GM18499 (cell line): Measurements from ENCODE around the gene AKR1D1.
"Not testable (repeated sequence)": the region's sequence is repeated elsewhere in the genome, so short reads cannot be mapped to it uniquely, and the experiment has no call there.

Experiments
- ATAC-seq: cut with Tn5 transposase; IDR thresholded peaks from one replicate; pipeline ENCODE4 v1.9.1; 2021; ENCODE audit warnings: moderate number of reproducible peaks; ENCODE audit not compliant: insufficient read depth, unreplicated experiment

Gene AKR1D1

DNA sequence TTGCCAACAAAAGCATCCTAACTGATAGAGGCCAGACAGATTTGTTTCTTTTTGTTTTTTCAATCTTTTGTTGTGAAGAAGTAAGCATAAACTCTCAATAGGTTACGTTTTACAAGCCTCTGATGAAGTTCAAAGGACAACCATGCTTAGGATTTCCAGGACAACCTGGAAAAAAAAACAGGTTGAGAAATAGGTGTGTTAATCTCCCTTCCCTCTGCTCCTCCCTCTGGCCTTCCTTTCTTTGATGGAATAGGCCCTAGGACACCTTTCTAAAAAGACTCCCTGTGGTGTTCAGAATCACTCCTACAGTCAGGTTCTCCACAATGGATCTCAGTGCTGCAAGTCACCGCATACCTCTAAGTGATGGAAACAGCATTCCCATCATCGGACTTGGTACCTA lies at the start of gene AKR1D1:
AKR1D1 (plus strand) TSS at position 264 of the 400 bp plus-strand sequence; CDS start at position 324, 60 bp downstream.
- ATAC-seq, result no peak

- ATAC-seq, result no peak
These were observed 49.2 kb upstream of the AKR1D1 start for GRCh38 chr7:138027100-138027499.

- ATAC-seq, result no peak
These were observed 47.1 kb upstream of the AKR1D1 start for GRCh38 chr7:138029126-138029525.

DNA sequence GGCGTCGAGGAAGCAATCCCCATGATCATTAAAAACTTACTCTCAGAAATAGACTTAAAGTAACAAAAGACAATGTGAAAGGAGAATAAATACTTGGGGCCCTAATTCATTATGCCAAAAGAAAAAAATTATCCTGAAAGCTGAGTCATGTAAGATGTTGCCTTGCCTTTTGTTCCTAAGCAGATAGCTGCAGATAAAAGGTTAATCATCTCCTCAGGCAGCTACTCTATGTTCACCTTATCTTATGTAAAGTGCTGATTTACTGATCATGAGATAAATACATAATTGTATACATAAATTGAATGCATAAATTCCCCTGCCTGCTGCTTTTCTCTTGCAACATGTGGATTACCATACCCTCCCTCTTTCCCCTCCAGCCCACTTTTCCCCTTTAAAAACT lies 46.3 kb upstream of the AKR1D1 start:
- no peak for ATAC-seq

DNA sequence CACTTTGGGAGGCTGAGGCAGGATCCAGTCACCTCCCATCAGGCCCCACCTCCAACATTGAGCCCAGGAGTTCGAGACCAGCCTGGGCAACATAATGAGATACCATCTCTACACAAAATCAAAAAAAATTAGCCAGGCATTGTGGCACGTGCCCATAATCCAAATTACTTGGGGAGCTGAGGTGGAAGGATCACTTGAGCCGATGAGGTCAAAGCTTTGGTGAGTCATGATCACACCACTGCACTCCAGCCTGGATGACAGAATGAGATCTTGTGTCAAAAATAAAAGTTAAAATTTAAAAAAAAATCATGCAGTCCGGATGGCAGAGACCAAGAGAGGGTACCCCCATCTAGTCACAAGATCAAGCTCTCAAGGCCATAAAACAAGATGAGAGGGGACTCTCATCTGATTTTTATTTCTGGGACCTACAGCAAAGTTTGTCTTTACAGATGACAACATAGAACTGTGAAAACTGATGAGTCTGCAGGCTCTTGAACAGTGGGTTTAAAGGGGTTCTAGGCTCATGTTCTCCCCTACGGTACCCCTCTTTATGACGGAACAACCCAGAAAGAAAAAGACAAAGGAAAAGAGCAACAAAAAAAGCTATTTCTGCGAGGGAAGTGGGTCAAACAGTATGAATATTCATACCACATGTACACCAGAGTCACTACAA lies 45.4 kb upstream of the AKR1D1 start:
- no peak for ATAC-seq

DNA sequence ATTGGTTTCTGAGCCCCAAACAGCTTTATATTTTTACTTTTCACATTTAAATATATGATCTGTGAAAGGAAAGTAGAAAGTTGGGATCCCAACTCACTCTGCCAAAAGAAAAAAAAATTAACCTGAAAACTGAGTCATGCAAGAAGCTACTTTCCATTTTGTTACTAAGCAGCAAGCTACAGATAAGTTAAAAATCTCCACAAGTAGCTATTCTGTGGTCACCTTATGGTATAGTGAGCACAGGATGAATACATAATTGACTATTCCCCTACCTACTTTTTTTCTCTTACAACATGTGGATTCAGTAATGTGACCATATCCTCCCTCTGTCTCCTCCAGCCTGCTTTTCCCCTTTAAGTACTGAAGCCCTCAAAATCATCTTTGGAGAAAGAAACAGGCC lies 44.1 kb upstream of the AKR1D1 start:
- ATAC-seq, result peak; percentile 67

- no peak for ATAC-seq
These were observed 43.5 kb upstream of the AKR1D1 start for GRCh38 chr7:138032770-138033169.

DNA sequence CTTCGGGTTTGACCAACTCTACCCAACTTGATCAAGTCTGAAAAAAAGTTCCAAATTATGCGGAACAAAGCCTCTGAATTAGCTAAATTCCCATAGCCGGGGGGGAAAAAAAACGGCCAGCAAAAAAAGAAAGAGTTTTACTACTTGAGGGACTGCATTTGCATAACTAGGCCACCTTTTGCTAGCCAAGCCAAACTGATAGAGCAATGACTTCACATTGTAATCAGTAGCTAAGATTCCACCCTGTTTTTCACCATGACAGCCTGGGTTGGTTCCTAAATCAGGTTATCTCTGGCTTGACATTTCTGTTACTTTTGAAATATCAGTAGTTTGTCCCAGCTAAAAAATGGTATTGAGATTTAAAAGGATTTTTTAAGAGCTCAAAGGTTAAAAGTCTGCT lies 43.0 kb upstream of the AKR1D1 start:
- ATAC-seq, result no peak

DNA sequence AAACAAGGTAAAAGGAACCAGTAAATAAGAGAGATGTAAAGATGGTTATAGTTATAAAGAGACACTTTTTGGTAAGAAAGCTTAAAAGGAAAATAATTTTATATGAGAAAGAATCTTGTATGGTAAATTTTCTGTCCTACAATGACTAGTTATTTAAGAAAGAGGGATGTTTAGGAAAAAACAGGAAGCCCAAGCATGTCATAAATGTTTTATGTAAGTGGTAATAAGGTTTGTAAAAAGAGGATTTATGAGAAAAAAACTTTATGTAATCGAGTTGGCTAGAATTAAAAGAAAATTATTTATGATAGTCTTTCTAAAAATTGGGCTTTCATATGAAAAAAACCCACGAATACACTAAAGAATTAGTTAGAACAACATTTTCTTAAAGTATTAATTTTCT lies 40.1 kb upstream of the AKR1D1 start:
- ATAC-seq, result no peak

DNA sequence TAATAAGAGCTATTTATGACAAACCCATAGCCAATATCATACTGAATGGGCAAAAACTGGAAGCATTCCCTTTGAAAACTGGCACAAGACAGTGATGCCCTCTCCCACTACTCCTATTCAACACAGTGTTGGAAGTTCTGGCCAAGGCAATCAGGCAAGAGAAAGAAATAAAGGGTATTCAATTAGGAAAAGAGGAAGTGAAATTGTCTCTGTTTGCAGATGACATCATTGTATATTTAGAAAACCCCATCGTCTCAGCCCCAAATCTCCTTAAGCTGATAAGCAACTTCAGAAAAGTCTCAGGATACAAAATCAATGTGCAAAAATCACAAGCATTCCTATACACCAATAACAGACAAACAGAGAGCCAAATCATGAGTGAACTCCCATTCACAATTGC lies 36.2 kb upstream of the AKR1D1 start:
- ATAC-seq, result not testable (repeated sequence)

DNA sequence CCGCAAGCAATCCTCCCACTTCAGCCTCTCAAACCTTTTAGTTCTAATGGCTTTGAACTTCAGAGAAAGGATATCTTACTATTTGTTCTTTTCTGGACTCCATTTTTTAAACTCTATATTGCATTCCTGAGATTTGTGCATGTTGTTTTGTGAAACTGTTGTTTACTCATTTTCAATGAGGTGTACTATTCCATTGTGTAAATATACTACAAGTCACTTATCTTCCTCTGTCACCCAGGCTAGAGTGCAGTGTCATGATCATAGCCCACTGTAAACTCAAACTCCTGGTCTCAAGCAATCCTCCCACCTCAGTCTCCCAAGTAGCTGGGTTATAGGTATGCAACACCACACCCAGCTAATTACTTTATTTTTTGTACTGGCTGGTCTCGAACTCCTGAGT lies 31.4 kb upstream of the AKR1D1 start:
- no peak for ATAC-seq

DNA sequence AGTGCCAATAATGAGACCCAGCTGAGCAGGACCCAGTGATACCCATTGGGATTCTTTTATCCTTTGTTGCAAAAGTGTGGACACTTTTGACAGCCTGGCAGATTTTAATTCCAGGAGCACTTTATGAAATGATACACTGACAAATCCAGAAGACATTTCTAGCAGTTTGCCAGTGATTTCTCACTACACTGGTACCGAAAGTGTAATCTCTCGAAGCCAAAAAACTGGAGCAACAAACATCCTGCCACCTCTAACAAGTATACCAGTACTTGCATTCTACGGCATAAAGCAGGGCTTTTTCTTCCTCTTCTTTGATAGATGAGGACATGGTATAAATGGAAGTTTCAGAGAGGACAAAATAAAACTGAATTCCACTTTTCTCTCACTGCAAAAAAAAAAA lies 28.4 kb upstream of the AKR1D1 start:
- ATAC-seq, result no peak

DNA sequence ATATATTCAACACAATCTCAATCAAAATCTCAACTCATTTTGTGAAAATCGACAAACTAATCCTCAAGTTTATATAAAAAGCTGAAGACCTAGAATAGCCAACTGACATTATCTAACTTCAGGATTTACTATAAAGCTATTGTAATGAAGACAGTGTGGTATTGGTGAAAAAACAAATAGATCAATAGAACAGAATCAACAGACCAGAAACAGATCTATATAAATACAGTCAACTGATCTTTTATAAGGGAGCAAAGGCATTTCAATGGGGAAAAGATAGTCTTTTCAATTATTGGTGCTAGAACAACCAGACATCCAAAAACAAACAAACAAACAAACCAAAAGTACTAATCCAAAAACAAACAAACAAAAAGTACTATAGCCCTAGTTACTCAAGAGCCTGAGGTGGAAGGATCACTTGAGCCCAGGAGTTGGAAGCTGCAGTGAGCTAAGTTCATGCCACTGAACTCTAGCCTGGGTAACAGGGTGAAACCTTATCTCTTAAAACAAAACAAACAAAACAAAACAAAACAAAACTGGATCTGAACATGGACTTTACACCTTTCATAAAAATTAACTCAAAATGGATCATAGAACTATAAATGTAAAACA lies 26.6 kb upstream of the AKR1D1 start:
- no peak for ATAC-seq

DNA sequence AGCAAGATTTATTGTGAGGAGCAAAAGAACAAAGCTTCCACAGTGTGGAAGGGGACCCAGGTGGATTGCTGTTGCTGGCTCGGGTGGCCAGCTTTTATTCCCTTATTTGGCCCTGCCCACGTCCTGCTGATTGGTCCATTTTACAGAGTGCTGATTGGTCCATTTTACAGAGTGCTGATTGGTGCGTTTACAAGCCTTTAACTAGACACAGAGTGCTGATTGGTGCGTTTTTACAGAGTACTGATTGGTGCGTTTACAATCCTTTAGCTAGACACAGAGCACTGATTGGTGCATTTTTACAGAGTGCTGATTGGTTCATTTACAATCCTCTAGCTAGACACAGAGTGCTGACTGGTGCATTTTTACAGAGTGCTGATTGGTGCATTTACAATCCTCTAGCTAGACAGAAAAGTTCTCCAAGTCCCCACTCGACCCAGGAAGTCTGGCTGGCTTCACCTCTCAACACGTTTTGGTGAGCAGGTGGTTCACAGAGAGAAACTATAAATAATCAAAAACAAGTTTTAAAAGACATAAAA lies 24.5 kb upstream of the AKR1D1 start:
- ATAC-seq, result not testable (repeated sequence)

- ATAC-seq, result no peak
These were observed 23.6 kb upstream of the AKR1D1 start for GRCh38 chr7:138052696-138053095.

GRCh38 chr7:138055698-138056097 lies 20.6 kb upstream of the AKR1D1 start:
- not testable (repeated sequence) for ATAC-seq

GRCh38 chr7:138063400-138063799 lies 12.9 kb upstream of the AKR1D1 start:
- ATAC-seq, result no peak

DNA sequence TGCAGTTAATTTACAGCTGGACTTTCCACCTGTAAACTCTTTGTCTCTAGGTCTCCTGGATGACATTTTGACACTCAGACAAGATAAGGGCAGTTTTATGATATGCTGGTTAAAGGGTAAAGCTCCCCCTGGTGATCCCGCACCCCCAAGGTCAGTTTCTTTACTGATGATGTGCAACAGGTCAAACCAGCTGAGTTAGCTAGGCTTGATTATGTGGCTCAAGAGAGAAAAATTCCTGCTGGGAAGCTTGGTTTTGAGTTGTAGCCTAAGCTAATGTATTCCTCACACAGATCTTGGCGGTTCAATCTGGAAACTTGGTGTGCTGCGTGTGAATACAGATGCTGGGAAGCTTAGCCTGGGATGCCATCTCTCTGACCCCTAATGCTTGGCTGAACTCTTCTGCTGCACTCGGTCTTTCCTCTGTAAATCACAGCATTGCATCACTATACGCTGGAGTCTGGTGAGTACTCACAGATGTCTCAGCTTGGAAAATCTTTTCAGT lies 11.4 kb upstream of the AKR1D1 start:
- ATAC-seq, result no peak

GRCh38 chr7:138065827-138066226 lies 10.4 kb upstream of the AKR1D1 start:
- ATAC-seq, result no peak

DNA sequence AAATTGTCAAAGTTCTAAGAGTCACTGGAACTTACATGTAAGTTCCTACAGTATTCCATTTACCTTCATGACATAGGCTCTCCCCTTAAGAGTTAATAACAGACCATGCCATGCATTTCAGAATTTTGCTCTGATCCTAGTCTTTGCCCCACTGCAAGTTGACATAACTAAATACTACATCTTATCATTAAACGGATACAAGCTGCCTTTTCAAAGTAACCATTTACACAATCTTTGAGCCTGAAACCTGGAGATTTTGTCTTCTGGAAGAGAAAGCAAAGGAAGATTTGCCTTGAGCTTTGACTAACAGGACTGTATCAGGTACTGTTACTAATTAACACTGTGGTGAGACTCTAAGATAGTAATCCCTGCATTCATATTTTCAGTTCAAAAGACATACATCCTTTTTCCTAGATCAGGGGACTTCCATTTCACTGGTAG lies 9.3 kb upstream of the AKR1D1 start:
- ATAC-seq, result no peak

- no peak for ATAC-seq
These were observed 8.5 kb upstream of the AKR1D1 start for GRCh38 chr7:138067774-138068173.

GRCh38 chr7:138070908-138071307 lies 5.4 kb upstream of the AKR1D1 start:
- ATAC-seq, result no peak
